SU-DHL-6 (cell line): ENCODE results near the gene ATP1A4.
A peak's percentile ranks its signal among the peaks of the same experiment; 100 is the strongest.

Experiments
- H2AFZ ChIP-seq: fragments of 200-600 bp; sonication (generic); 2 replicates; pipeline ENCODE4 v1.6.1; 2014; ENCODE audit warnings: low read depth, mild to moderate bottlenecking, moderate library complexity, mixed read lengths, antibody characterized with exemption, low read length; ENCODE audit not compliant: severe bottlenecking
- H3F3A ChIP-seq: fragments of 200-600 bp; shearing (Covaris generic); 2 replicates; pipeline ENCODE4 v1.6.0; 2016; ENCODE audit warnings: antibody characterized with exemption, mild to moderate bottlenecking; ENCODE audit not compliant: insufficient read depth
- H3K27ac ChIP-seq: fragments of 200-600 bp; sonication (generic); 2 replicates; pipeline ENCODE4 v1.5.1; 2016; ENCODE audit warnings: low read depth, mild to moderate bottlenecking, low read length, moderate library complexity, mixed read lengths
- H3K27me3 ChIP-seq: fragments of 200-600 bp; sonication (generic), shearing (Covaris generic); 2 replicates; pipeline ENCODE4 v1.6.0; 2014; ENCODE audit warnings: mild to moderate bottlenecking, low read length
- H3K36me3 ChIP-seq: fragments of 200-600 bp; sonication (generic); 2 replicates; pipeline ENCODE4 v1.6.1; 2014; ENCODE audit warnings: mild to moderate bottlenecking, low read length, mixed read lengths
- H3K4me2 ChIP-seq: fragments of 300-600, 200-600 bp; shearing (Covaris generic), sonication (generic); 2 replicates; pipeline ENCODE4 v1.6.0; 2014; ENCODE audit warnings: low read length, low read depth, mild to moderate bottlenecking; ENCODE audit not compliant: poor library complexity, severe bottlenecking
- H3K4me3 ChIP-seq: fragments of 200-600 bp; sonication (generic); 2 replicates; pipeline ENCODE4 v1.5.1; 2014; ENCODE audit warnings: antibody characterized with exemption, low read length, mild to moderate bottlenecking, mixed read lengths; ENCODE audit not compliant: insufficient read depth, poor library complexity, severe bottlenecking
- H3K79me2 ChIP-seq: fragments of 200-600 bp; sonication (generic); 2 replicates; pipeline ENCODE4 v1.6.1; 2014; ENCODE audit warnings: mild to moderate bottlenecking, low read length, moderate library complexity; ENCODE audit not compliant: insufficient read depth
- H3K9ac ChIP-seq: fragments of 200-600 bp; sonication (generic); 2 replicates; pipeline ENCODE4 v1.7.0; 2014; ENCODE audit warnings: mild to moderate bottlenecking, low read length
- H3K9me2 ChIP-seq: fragments of 200-600 bp; sonication (generic); replicated peaks from 2 replicates; pipeline ENCODE4 v1.6.1; 2014; ENCODE audit warnings: low read length; ENCODE audit not compliant: insufficient read depth
- H3K9me3 ChIP-seq: fragments of 200-600 bp; sonication (generic); 2 replicates; pipeline ENCODE4 v1.6.1; 2014; ENCODE audit warnings: low read length, mixed read lengths; ENCODE audit not compliant: insufficient read depth
- H4K20me1 ChIP-seq: fragments of 200-600 bp; sonication (generic); 2 replicates; pipeline ENCODE4 v1.6.1; 2014; ENCODE audit warnings: low read depth, mild to moderate bottlenecking, antibody characterized with exemption, low read length, moderate library complexity, mixed read lengths
- EZH2phosphoT487 ChIP-seq: fragments of 200-600 bp; sonication (generic), shearing (Covaris generic); conservative IDR thresholded peaks from 2 replicates; pipeline ENCODE4 v1.6.1; 2018; ENCODE audit warnings: mild to moderate bottlenecking, antibody characterized with exemption, low read length, moderate library complexity, mixed read lengths
- TF ChIP-seq, protein P1 (sequence below): fragments of 200-600 bp; sonication (generic); IDR thresholded peaks from one replicate; pipeline ENCODE4 v1.5.1; 2017; ENCODE audit warnings: antibody characterized with exemption, mild to moderate bottlenecking, low read length, moderate library complexity; ENCODE audit not compliant: insufficient read depth, poor library complexity, severe bottlenecking

ATP1A4 gene

GRCh38 chr1:160192234-160192633 lies 40.8 kb downstream of the ATP1A4 start:
- no peaks in the 10 kb centered on the region for H3K79me2 ChIP-seq
- no peak overlapping the region for H2AFZ ChIP-seq
- H3F3A ChIP-seq: no peaks in the 10 kb centered on the region
- H3K4me3 ChIP-seq: no peak overlapping the region
- no peaks in the 10 kb centered on the region for H3K36me3 ChIP-seq
- no peaks in the 10 kb centered on the region for H4K20me1 ChIP-seq
- no peaks in the 10 kb centered on the region for H3K9me2 ChIP-seq
- no peaks in the 10 kb centered on the region for H3K9me3 ChIP-seq
- no peak overlapping the region for H3K27ac ChIP-seq
- H3K9ac ChIP-seq: no peak overlapping the region
- no peak overlapping the region for H3K4me2 ChIP-seq
- TF ChIP-seq, protein P1, sequence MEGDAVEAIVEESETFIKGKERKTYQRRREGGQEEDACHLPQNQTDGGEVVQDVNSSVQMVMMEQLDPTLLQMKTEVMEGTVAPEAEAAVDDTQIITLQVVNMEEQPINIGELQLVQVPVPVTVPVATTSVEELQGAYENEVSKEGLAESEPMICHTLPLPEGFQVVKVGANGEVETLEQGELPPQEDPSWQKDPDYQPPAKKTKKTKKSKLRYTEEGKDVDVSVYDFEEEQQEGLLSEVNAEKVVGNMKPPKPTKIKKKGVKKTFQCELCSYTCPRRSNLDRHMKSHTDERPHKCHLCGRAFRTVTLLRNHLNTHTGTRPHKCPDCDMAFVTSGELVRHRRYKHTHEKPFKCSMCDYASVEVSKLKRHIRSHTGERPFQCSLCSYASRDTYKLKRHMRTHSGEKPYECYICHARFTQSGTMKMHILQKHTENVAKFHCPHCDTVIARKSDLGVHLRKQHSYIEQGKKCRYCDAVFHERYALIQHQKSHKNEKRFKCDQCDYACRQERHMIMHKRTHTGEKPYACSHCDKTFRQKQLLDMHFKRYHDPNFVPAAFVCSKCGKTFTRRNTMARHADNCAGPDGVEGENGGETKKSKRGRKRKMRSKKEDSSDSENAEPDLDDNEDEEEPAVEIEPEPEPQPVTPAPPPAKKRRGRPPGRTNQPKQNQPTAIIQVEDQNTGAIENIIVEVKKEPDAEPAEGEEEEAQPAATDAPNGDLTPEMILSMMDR: no peak
- no peak for TF ChIP-seq EZH2phosphoT487
- no peaks in the 10 kb centered on the region for H3K27me3 ChIP-seq

GRCh38 chr1:160193091-160193819 lies 41.9 kb downstream of the ATP1A4 start:
- no peak overlapping the region for H2AFZ ChIP-seq
- no peak overlapping the region for H3K27ac ChIP-seq
- no peak for TF ChIP-seq EZH2phosphoT487
- TF ChIP-seq, protein P1: peak; percentile 94
- H3F3A ChIP-seq: no peaks in the 10 kb centered on the region
- H3K9ac ChIP-seq: no peak overlapping the region
- no peaks in the 10 kb centered on the region for H3K79me2 ChIP-seq
- H3K9me3 ChIP-seq: no peaks in the 10 kb centered on the region
- H3K4me3 ChIP-seq: no peak overlapping the region
- H3K4me2 ChIP-seq: no peak overlapping the region
- H3K36me3 ChIP-seq: no peaks in the 10 kb centered on the region
- no peaks in the 10 kb centered on the region for H4K20me1 ChIP-seq
- no peaks in the 10 kb centered on the region for H3K27me3 ChIP-seq
- no peaks in the 10 kb centered on the region for H3K9me2 ChIP-seq

GRCh38 chr1:160193832-160194736 lies 42.7 kb downstream of the ATP1A4 start:
- no peaks in the 10 kb centered on the region for H3K9me3 ChIP-seq
- no peaks in the 10 kb centered on the region for H3K36me3 ChIP-seq
- no peak overlapping the region for H3K4me2 ChIP-seq
- no peak overlapping the region for H3K27ac ChIP-seq
- TF ChIP-seq, protein P1: no peak
- no peak for TF ChIP-seq EZH2phosphoT487
- no peak overlapping the region for H2AFZ ChIP-seq
- no peaks in the 10 kb centered on the region for H3K9me2 ChIP-seq
- no peak overlapping the region for H3K9ac ChIP-seq
- no peak overlapping the region for H3K4me3 ChIP-seq
- H3K27me3 ChIP-seq: no peaks in the 10 kb centered on the region
- H3F3A ChIP-seq: no peaks in the 10 kb centered on the region
- no peaks in the 10 kb centered on the region for H4K20me1 ChIP-seq
- no peaks in the 10 kb centered on the region for H3K79me2 ChIP-seq
